Activated CD4-positive, alpha-beta T cell treated with anti-CD3 and anti-CD28 coated beads for 36 hours (primary cell): ENCODE results near the gene TUBG1. TPM values are rescaled to one million over a fixed set of nuclear protein-coding genes. Genes with fewer than 3 reads are reported as not detected.
"Not testable (repeated sequence)": the region's sequence is repeated elsewhere in the genome, so short reads cannot be mapped to it uniquely, and the experiment has no call there.

ENCODE experiments used
- ATAC-seq: fragments of 200-7000 bp; cut with Tn5 transposase; one replicate; pipeline ENCODE4 v1.10.0; 2021; ENCODE audit warnings: mild to moderate bottlenecking, moderate library complexity
- CTCF ChIA-PET: fragments of 350-600 bp; sonication (Branson Sonifier 250); formaldehyde crosslinking; loops from one replicate; lab custom pipeline; 2021; ENCODE audit warnings: antibody characterized with exemption; lab: Charles Lee
- POLR2A ChIA-PET: fragments of 350-600 bp; sonication (Branson Sonifier 250); formaldehyde crosslinking; loops from one replicate; lab custom pipeline; 2021; ENCODE audit warnings: antibody characterized with exemption, inconsistent platforms; lab: Charles Lee
- DNase-seq: peaks from one replicate; pipeline ENCODE4 v3.0.0-alpha.2; 2020
- H3K27ac Mint-ChIP-seq: one replicate; pipeline ENCODE4 v1.8.0; 2021; ENCODE audit warnings: mixed read lengths
- H3K27me3 Mint-ChIP-seq: one replicate; pipeline ENCODE4 v1.8.0; 2021; ENCODE audit warnings: mixed read lengths
- H3K36me3 Mint-ChIP-seq: one replicate; pipeline ENCODE4 v1.8.0; 2021; ENCODE audit warnings: low read depth, mixed read lengths
- H3K4me1 Mint-ChIP-seq: one replicate; pipeline ENCODE4 v1.8.0; 2021; ENCODE audit warnings: mixed read lengths
- H3K4me3 Mint-ChIP-seq: one replicate; pipeline ENCODE4 v1.8.0; 2021; ENCODE audit warnings: mild to moderate bottlenecking, moderate library complexity, mixed read lengths
- H3K9me3 Mint-ChIP-seq: one replicate; pipeline ENCODE4 v1.8.0; 2021; ENCODE audit warnings: low read depth, mixed read lengths
- intact Hi-C, 2 experiments: fragments of 100-400 bp; cut with DNase I in 1 of 2; cut with micrococcal nuclease in 1 of 2; formaldehyde crosslinking; loops; one replicate each; pipeline versions ENCODE4 v1.14.2 to v1.15.1; 2022 to 2024; cut with DNase I, micrococcal nuclease
- total RNA-seq, 2 experiments: library from RNA; stranded (reverse); gene quantifications; one replicate each; pipeline ENCODE4 v1.2.3, GENCODE V29; 2021

TUBG1 gene
- total RNA-seq, 2 experiments from 2014 or later: 76.1 to 102 TPM

DNA sequence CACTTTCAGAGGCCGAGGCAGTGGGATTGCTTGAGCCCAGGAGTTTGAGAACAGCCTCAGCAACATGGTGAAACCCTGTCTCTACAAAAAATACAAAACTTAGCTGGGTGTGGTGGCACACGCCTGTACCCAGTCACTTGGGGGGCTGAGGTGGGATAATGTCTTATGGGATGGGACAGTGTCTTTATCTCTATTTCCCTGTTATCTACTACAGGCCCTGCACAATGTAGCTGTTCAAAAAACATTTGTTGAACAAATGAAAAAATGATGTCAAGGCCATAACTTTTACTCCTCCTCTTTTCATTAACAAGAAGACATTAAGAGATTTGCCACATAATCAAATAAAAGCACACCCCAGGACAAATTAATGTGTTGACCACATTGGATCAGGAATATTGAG, 13.8 kb downstream of the TUBG1 start:
- peaks cover 2% of the 10 kb centered on the region for H3K4me1 Mint-ChIP-seq
- intact Hi-C loops: no loop called here
- ChIA-PET CTCF (interaction anchor here (0.6 to 1.8 kb wide), 3 partner anchors 15 to 841 kb away, joined by 3 to 5 read pairs (median 3); no protein-coding TSS in a partner anchor), POLR2A (no interaction called here)
- H3K36me3 Mint-ChIP-seq: no peaks in the 10 kb centered on the region
- no peak overlapping the region for H3K4me3 Mint-ChIP-seq
- no peaks in the 10 kb centered on the region for H3K27me3 Mint-ChIP-seq
- DNase-seq (no peak), ATAC-seq (no peak)
- H3K9me3 Mint-ChIP-seq: no peaks in the 10 kb centered on the region
- H3K27ac Mint-ChIP-seq: no peak overlapping the region

DNA sequence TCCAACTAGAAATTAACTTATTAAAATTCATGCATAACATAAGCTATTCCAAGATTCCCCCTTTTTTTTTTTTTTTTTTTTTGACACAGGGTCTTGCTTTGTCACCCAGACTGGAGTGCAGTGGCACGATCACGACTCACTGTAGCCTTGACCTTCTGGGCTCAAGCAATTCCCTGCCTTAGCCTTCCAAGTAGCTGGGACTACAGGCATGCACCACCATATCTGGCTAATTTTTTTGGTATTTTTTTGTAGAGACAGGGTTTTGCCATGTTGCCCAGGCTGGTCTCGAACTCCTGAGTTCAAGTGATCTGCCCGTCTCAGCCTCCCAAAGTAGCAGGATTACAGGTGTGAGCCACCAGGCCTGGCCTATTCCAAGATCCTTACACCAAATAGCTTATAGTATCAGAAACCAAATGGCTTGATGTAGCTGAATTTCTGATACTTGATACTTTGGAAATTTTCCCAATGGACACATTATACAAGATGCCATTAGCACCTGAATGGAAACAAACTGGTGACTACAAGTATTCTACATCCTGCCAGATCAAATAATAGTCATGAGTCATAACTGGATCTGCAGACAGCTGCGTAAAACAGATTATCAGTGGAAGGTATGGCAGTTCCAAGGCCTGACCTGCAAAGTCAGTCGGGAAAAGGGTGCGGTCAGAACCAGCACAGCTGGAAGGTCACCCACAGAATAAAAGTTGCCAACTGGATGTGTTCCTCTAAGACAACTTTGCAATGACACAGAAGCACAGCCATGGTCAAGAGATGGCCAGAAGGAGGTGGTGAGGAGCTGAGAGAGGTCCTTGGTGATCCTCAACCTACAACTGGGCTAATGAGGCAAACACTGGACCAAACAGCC, 14.5 kb downstream of the TUBG1 start:
- intact Hi-C loops: no loop called here
- ChIA-PET CTCF (interaction anchor here (0.6 to 1.8 kb wide), 4 partner anchors 16 to 961 kb away, joined by 3 to 5 read pairs (median 3); no protein-coding TSS in a partner anchor), POLR2A (interaction anchor here (0.7 kb wide), 1 partner anchor 40 kb away, joined by 4 read pairs; no protein-coding TSS in a partner anchor)
- H3K27me3 Mint-ChIP-seq: no peaks in the 10 kb centered on the region
- no peak overlapping the region for H3K4me3 Mint-ChIP-seq
- no peaks in the 10 kb centered on the region for H3K36me3 Mint-ChIP-seq
- no peak for DNase-seq
- no peak for ATAC-seq
- no peaks in the 10 kb centered on the region for H3K9me3 Mint-ChIP-seq
- H3K27ac Mint-ChIP-seq: no peak overlapping the region
- peaks cover 2% of the 10 kb centered on the region for H3K4me1 Mint-ChIP-seq

DNA sequence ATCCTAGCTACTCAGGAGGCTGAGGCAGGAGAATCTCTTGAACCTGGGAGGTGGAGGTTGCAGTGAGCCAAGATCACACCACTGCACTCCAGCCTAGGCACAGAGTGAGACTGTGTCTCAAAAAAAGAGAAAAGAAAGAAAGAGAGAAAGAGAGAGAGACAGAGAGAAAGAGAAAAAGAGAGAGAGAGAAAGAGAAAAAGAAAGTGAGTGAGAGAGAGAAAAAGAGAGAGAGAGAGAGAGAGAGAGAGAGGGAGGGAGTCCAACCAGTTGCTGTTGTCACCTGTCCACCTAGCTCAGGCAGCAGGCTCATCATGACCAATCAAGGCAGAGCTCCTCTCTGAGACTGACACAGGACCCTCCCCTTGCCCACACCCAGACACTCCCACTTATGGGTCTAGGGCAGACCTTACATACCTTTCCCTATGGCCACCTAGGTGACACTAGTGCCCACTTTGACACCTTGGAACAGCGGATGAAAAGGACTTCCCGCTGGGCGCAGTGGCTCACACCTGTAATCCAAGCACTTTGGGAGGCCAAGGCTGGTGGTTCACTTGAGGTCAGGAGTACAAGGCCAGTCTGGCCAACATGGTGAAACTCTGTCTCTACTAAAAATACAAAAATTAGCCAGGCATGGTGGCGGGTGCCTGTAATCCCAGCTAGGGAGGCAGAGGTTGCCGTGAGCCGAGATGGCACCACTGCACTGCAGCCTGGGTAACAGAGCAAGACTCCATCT, 17.7 kb downstream of the TUBG1 start:
- not testable (repeated sequence) for H3K27me3 Mint-ChIP-seq

GRCh38 chr17:42629411-42630009, 20.0 kb downstream of the TUBG1 start:
- CTCF ChIA-PET: interaction anchor here (0.7 kb wide), 1 partner anchor 51 kb away, joined by 3 read pairs; no protein-coding TSS in a partner anchor
- Mint-ChIP-seq H3K36me3 (no peaks in the 10 kb centered on the region), H3K27me3 (no peaks in the 10 kb centered on the region), H3K27ac (no peak overlapping the region), H3K4me1 (no peaks in the 10 kb centered on the region), H3K4me3 (no peak overlapping the region), H3K9me3 (no peaks in the 10 kb centered on the region)
- POLR2A ChIA-PET: no interaction called here
- ATAC-seq (no peak), DNase-seq (no peak)
- intact Hi-C loops: no loop called here

More for the DNA sequence above, 17.7 kb downstream of the TUBG1 start:
- H3K4me1 Mint-ChIP-seq, DNase-seq, H3K27ac Mint-ChIP-seq, intact Hi-C loops, H3K4me3 Mint-ChIP-seq, H3K9me3 Mint-ChIP-seq, H3K36me3 Mint-ChIP-seq, ATAC-seq: not testable (repeated sequence)
- ChIA-PET CTCF (interaction anchor here (0.7 kb wide), 1 partner anchor 35 kb away, joined by 3 read pairs; no protein-coding TSS in a partner anchor), POLR2A (interaction anchor here (0.6 kb wide), 1 partner anchor 19 kb away, joined by 4 read pairs; no protein-coding TSS in a partner anchor)

GRCh38 chr17:42632949-42633444, 23.5 kb downstream of the TUBG1 start:
- ChIA-PET CTCF (no interaction called here), POLR2A (interaction anchor here (0.5 kb wide), 1 partner anchor 33 kb away, joined by 3 read pairs; no protein-coding TSS in a partner anchor)
- H3K36me3 Mint-ChIP-seq: no peaks in the 10 kb centered on the region
- no peak overlapping the region for H3K27ac Mint-ChIP-seq
- no peak overlapping the region for H3K4me3 Mint-ChIP-seq
- intact Hi-C loops: no loop called here
- H3K4me1 Mint-ChIP-seq: no peaks in the 10 kb centered on the region
- H3K27me3 Mint-ChIP-seq: no peaks in the 10 kb centered on the region
- ATAC-seq (no peak), DNase-seq (no peak)
- H3K9me3 Mint-ChIP-seq: no peaks in the 10 kb centered on the region

DNA sequence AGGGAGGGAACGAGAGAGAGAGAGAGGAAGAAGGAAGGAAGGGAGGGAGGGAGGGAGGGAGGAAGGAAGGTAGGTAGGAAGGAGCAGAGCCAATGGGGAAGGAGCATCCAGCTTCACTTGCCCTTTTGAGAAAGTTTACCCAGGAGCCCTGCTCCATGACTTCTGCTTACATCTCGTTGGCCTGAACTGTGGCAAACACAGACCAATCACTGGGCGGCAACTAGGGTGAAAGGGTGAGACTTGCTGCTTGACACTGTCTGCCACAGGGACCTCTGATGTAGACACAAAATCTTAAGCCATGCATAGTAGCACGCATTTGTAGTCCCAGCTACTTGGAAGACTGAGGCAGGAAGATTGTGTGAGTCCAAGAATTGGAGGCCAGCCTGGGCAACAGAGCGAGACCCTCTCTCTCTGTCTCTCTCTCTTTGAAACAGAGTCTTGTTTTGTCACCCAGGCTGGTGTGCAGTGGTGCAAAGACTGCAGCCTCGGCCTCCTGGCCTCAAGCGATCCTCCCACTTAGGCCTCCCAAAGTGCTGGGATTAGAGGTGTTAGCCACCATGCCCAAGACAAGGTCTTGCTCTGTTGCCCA, 30.1 kb downstream of the TUBG1 start:
- ATAC-seq: no peak
- Mint-ChIP-seq H3K4me3 (no peak overlapping the region), H3K27ac (no peak overlapping the region), H3K4me1 (no peaks in the 10 kb centered on the region), H3K27me3 (peaks cover 2% of the 10 kb centered on the region), H3K36me3 (no peaks in the 10 kb centered on the region), H3K9me3 (no peaks in the 10 kb centered on the region)
- intact Hi-C loops: no loop called here
- ChIA-PET POLR2A (interaction anchor here (0.8 kb wide), 1 partner anchor 100 kb away, joined by 3 read pairs; no protein-coding TSS in a partner anchor), CTCF (no interaction called here)
- DNase-seq: no peak

DNA sequence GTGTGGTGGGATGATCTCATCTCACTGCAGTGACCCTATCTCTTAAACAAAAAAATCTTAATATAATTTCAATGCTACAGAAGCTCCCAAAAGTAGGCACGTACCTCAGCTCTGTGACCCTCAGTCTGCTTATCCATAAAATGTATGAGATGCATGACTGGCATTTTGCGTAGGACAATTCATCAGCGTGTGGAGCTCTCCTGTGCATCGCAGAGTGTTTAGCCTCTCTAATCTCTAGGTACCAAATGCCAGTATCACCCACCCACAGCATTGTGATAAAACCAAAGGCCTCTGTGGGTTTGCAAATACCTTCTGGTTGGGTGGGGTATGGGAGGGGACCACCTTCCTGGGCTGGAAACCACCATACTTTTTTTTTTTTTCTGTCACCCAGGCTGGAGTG, 30.6 kb downstream of the TUBG1 start:
- H3K9me3 Mint-ChIP-seq: no peaks in the 10 kb centered on the region
- no peaks in the 10 kb centered on the region for H3K36me3 Mint-ChIP-seq
- DNase-seq (no peak), ATAC-seq (no peak)
- H3K27me3 Mint-ChIP-seq: peaks cover 2% of the 10 kb centered on the region
- ChIA-PET POLR2A (no interaction called here), CTCF (no interaction called here)
- H3K4me3 Mint-ChIP-seq: no peak overlapping the region
- no peaks in the 10 kb centered on the region for H3K4me1 Mint-ChIP-seq
- H3K27ac Mint-ChIP-seq: no peak overlapping the region
- intact Hi-C loops: no loop called here

DNA sequence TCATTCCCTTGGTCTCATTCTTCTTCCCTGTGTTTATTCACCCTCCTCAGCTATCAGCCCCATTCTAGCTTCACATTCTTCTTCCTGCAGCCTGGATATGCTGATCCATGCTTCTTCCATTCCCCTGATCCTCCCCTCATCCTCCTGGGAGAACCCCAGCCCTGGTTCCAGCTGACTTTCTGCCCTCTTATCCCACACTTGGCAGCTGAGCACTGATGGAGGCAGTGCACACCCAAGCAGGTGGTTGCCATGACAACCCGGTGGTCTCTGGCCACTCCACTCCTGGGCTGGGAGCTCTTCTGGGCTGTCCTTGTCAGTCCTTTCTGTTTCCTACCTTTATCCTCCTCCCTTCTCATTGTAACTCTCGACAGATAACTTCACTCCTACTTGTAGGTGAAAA, 32.9 kb downstream of the TUBG1 start:
- ATAC-seq: no peak
- H3K9me3 Mint-ChIP-seq: no peaks in the 10 kb centered on the region
- no peaks in the 10 kb centered on the region for H3K36me3 Mint-ChIP-seq
- POLR2A ChIA-PET: no interaction called here
- no peak overlapping the region for H3K27ac Mint-ChIP-seq
- H3K4me1 Mint-ChIP-seq: no peaks in the 10 kb centered on the region
- no peak for DNase-seq
- H3K4me3 Mint-ChIP-seq: no peak overlapping the region
- CTCF ChIA-PET: interaction anchor here (0.7 kb wide), 1 partner anchor 800 kb away, joined by 3 read pairs; no protein-coding TSS in a partner anchor
- intact Hi-C loops: no loop called here
- H3K27me3 Mint-ChIP-seq: peaks cover 2% of the 10 kb centered on the region

- no peak for ATAC-seq
- intact Hi-C loops: no loop called here
Observed at GRCh38 chr17:42647778-42648177, 38.3 kb downstream of the TUBG1 start.

DNA sequence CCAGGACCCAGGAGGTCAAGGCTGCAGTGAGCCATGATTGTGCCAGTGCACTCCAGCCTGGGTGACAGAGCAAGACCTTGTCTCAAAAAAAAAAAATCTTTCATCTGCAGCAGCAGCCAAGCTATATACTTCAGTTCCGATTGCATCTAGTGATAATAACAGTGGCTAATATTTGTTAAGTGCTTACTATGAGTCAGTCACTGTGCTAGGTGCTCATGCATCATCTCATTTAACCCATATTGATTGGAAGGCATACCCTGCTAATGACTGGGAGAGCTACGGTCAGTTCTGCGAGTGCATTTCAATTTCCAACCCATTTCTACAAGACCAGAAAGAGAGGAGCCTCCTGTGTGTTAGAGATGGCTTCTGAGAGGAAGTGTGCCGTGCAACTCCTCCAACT, 41.9 kb downstream of the TUBG1 start:
- H3K4me1 Mint-ChIP-seq: peaks cover 10% of the 10 kb centered on the region
- intact Hi-C loops: no loop called here
- ChIA-PET CTCF (interaction anchor here (0.6 kb wide), 1 partner anchor 23 kb away, joined by 3 read pairs; no protein-coding TSS in a partner anchor), POLR2A (no interaction called here)
- H3K9me3 Mint-ChIP-seq: no peaks in the 10 kb centered on the region
- ATAC-seq (no peak), DNase-seq (no peak)
- peaks cover 5% of the 10 kb centered on the region for H3K27me3 Mint-ChIP-seq
- H3K36me3 Mint-ChIP-seq: no peaks in the 10 kb centered on the region
- no peak overlapping the region for H3K4me3 Mint-ChIP-seq
- H3K27ac Mint-ChIP-seq: no peak overlapping the region

More at GRCh38 chr17:42647778-42648177, 38.3 kb downstream of the TUBG1 start:
- Mint-ChIP-seq H3K27ac (no peak overlapping the region), H3K27me3 (peaks cover 2% of the 10 kb centered on the region), H3K4me3 (no peak overlapping the region), H3K4me1 (no peaks in the 10 kb centered on the region), H3K36me3 (no peaks in the 10 kb centered on the region), H3K9me3 (no peaks in the 10 kb centered on the region)
- ChIA-PET POLR2A (no interaction called here), CTCF (interaction anchor here (0.7 kb wide), 1 partner anchor 460 kb away, joined by 3 read pairs; no protein-coding TSS in a partner anchor)
- DNase-seq: no peak
